ENCODE measurements around the gene ZC2HC1C. TPM values are rescaled to one million over a fixed set of nuclear protein-coding genes. Genes with fewer than 3 reads are reported as not detected.
A peak's percentile ranks its signal among the peaks of the same experiment; 100 is the strongest.

The ZC2HC1C gene
- total and polyA plus RNA-seq, 2 of the 13 experiments (the other 11 are each of a cell fraction or from before 2014, with no cell fraction given), result 3.3 to 3.5 TPM

GRCh38 chr14:75063491-75064204 lies 5.8 kb upstream of the ZC2HC1C start, which contains the start of gene ACYP1 (continued):
- TF ChIP-seq YEATS2 (CRISPR knock-in tag; IDR thresholded peaks at IDR 0.05; ENCODE audit: borderline replicate concordance), result peak; percentile 61; the same call in 1 of the 2 replicates
- no peak for TF ChIP-seq ZNF790 (CRISPR knock-in tag; IDR thresholded peaks at IDR 0.05; ENCODE audit: borderline replicate concordance)
- no peak for TF ChIP-seq GATA4 (IDR thresholded peaks at IDR 0.05; ENCODE audit: borderline replicate concordance, low read depth)
- TF ChIP-seq RARG (CRISPR knock-in tag; IDR thresholded peaks at IDR 0.05; ENCODE audit: low read depth), result no peak
- no peak for TF ChIP-seq EEA1 (CRISPR knock-in tag; IDR thresholded peaks at IDR 0.05; ENCODE audit: borderline replicate concordance)
- TF ChIP-seq MLLT10 (CRISPR knock-in tag; IDR thresholded peaks at IDR 0.05), result no peak
- no peak for TF ChIP-seq ARNT (IDR thresholded peaks at IDR 0.05)
- TF ChIP-seq REL (CRISPR knock-in tag; conservative IDR thresholded peaks at IDR 0.05), result no peak
- TF ChIP-seq, protein P1, sequence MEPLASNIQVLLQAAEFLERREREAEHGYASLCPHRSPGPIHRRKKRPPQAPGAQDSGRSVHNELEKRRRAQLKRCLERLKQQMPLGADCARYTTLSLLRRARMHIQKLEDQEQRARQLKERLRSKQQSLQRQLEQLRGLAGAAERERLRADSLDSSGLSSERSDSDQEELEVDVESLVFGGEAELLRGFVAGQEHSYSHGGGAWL (CRISPR knock-in tag; IDR thresholded peaks at IDR 0.05), result peak; percentile 33; the same call in 1 of the 2 replicates
- TF ChIP-seq, protein P2, sequence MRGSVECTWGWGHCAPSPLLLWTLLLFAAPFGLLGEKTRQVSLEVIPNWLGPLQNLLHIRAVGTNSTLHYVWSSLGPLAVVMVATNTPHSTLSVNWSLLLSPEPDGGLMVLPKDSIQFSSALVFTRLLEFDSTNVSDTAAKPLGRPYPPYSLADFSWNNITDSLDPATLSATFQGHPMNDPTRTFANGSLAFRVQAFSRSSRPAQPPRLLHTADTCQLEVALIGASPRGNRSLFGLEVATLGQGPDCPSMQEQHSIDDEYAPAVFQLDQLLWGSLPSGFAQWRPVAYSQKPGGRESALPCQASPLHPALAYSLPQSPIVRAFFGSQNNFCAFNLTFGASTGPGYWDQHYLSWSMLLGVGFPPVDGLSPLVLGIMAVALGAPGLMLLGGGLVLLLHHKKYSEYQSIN (CRISPR knock-in tag; IDR thresholded peaks at IDR 0.05; ENCODE audit: borderline replicate concordance), result no peak
- no peak for TF ChIP-seq KAT2B (IDR thresholded peaks at IDR 0.05; ENCODE audit: borderline replicate concordance, low read depth, low read length)
- TF ChIP-seq MEF2D (CRISPR knock-in tag; IDR thresholded peaks at IDR 0.05), result no peak
- TF ChIP-seq, protein P3, sequence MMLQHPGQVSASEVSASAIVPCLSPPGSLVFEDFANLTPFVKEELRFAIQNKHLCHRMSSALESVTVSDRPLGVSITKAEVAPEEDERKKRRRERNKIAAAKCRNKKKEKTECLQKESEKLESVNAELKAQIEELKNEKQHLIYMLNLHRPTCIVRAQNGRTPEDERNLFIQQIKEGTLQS (CRISPR knock-in tag; IDR thresholded peaks at IDR 0.05), result no peak
- no peak for TF ChIP-seq MYNN (CRISPR knock-in tag; IDR thresholded peaks at IDR 0.05; ENCODE audit: low read depth)
- TF ChIP-seq ZNF274 (CRISPR knock-in tag; IDR thresholded peaks at IDR 0.05), result no peak
- TF ChIP-seq MZF1 (CRISPR knock-in tag; IDR thresholded peaks at IDR 0.05; ENCODE audit: borderline replicate concordance), result no peak
- no peak for TF ChIP-seq DBP (CRISPR knock-in tag; IDR thresholded peaks at IDR 0.05; ENCODE audit: not compliant biosample characterization)
- no peak for TF ChIP-seq HHEX (CRISPR knock-in tag; IDR thresholded peaks at IDR 0.05)
- TF ChIP-seq ZNF296 (CRISPR knock-in tag; conservative IDR thresholded peaks at IDR 0.05), result no peak
- no peak for TF ChIP-seq ZNF550 (CRISPR knock-in tag; IDR thresholded peaks at IDR 0.05; ENCODE audit: borderline replicate concordance)
- peak; percentile 20 to 36; a peak in 1 of 4 replicates for TF ChIP-seq HMGXB4 (CRISPR knock-in tag; IDR thresholded peaks at IDR 0.05; ENCODE audit: borderline replicate concordance in 1 of 2, low read depth in 1 of 2)
- TF ChIP-seq MED1 (CRISPR knock-in tag; IDR thresholded peaks at IDR 0.05), result no peak
- TF ChIP-seq CEBPB (IDR thresholded peaks at IDR 0.05; ENCODE audit: borderline replicate concordance, low read depth, low read length), result no peak
